ENCODE data around the gene ERN2.

- TF ChIP-seq, protein P1, sequence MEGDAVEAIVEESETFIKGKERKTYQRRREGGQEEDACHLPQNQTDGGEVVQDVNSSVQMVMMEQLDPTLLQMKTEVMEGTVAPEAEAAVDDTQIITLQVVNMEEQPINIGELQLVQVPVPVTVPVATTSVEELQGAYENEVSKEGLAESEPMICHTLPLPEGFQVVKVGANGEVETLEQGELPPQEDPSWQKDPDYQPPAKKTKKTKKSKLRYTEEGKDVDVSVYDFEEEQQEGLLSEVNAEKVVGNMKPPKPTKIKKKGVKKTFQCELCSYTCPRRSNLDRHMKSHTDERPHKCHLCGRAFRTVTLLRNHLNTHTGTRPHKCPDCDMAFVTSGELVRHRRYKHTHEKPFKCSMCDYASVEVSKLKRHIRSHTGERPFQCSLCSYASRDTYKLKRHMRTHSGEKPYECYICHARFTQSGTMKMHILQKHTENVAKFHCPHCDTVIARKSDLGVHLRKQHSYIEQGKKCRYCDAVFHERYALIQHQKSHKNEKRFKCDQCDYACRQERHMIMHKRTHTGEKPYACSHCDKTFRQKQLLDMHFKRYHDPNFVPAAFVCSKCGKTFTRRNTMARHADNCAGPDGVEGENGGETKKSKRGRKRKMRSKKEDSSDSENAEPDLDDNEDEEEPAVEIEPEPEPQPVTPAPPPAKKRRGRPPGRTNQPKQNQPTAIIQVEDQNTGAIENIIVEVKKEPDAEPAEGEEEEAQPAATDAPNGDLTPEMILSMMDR (IDR thresholded peaks at IDR 0.05), result no peak
- no peak for TF ChIP-seq POLR2A (IDR thresholded peaks at IDR 0.05)
These were observed 22.1 kb downstream of the ERN2 start for GRCh38 chr16:23690771-23691482.

Measured in body of pancreas (tissue), 4 donors.